H9 (cell line): ENCODE data around the gene CHST8. TPM values are rescaled to one million over a fixed set of nuclear protein-coding genes. Genes with fewer than 3 reads are reported as not detected.

Experiments used
- DNase-seq: peaks from one replicate; pipeline ENCODE4 v3.0.0-alpha.2; 2017
- H2AFZ ChIP-seq: one replicate; pipeline ENCODE4 v1.6.1; 2013; ENCODE audit warnings: mild to moderate bottlenecking, low read length, control low read depth, moderate library complexity
- H2AK5ac ChIP-seq: 2 replicates; pipeline ENCODE4 v1.6.1; 2013; ENCODE audit warnings: low read length, control low read depth, mixed read lengths; ENCODE audit not compliant: insufficient read length
- H2BK120ac ChIP-seq: one replicate; pipeline ENCODE4 v1.6.1; 2013; ENCODE audit warnings: low read depth, mild to moderate bottlenecking, low read length, control low read depth, inconsistent platforms; ENCODE audit not compliant: poor library complexity, severe bottlenecking
- H2BK12ac ChIP-seq: 2 replicates; pipeline ENCODE4 v1.6.1; 2013; ENCODE audit warnings: low read length, control low read depth, mixed read lengths, low read depth; ENCODE audit not compliant: insufficient read length
- H2BK15ac ChIP-seq: 2 replicates; pipeline ENCODE4 v1.6.1; 2013; ENCODE audit warnings: low read depth, low read length, control low read depth
- H2BK20ac ChIP-seq: one replicate; pipeline ENCODE4 v1.6.1; 2013; ENCODE audit warnings: low read depth, mild to moderate bottlenecking, low read length, control low read depth, inconsistent platforms; ENCODE audit not compliant: poor library complexity, severe bottlenecking
- H2BK5ac ChIP-seq: 2 replicates; pipeline ENCODE4 v1.6.1; 2013; ENCODE audit warnings: low read length, control low read depth, mixed read lengths; ENCODE audit not compliant: insufficient read length
- H3K14ac ChIP-seq: 2 replicates; pipeline ENCODE4 v1.6.1; 2013; ENCODE audit warnings: low read length, control low read depth; ENCODE audit not compliant: insufficient read depth
- H3K18ac ChIP-seq: 2 replicates; pipeline ENCODE4 v1.6.1; 2013; ENCODE audit warnings: low read depth, mild to moderate bottlenecking, mixed read lengths, low read length, control low read depth; ENCODE audit not compliant: insufficient read length
- H3K23ac ChIP-seq: 2 replicates; pipeline ENCODE4 v1.6.1; 2013; ENCODE audit warnings: low read length, control low read depth, mixed read lengths, low read depth; ENCODE audit not compliant: insufficient read length
- H3K23me2 ChIP-seq: 2 replicates; pipeline ENCODE4 v1.6.1; 2013; ENCODE audit warnings: low read depth, mild to moderate bottlenecking, mixed read lengths, low read length, control low read depth; ENCODE audit not compliant: insufficient read length, poor library complexity, severe bottlenecking
- H3K27ac ChIP-seq: 2 replicates; pipeline ENCODE4 v1.5.1; 2013; ENCODE audit warnings: low read length, control low read depth, mixed read lengths, low read depth; ENCODE audit not compliant: insufficient read length
- H3K27me3 ChIP-seq: 2 replicates; pipeline ENCODE4 v1.6.1; 2013; ENCODE audit warnings: low read length, control low read depth, inconsistent platforms; ENCODE audit not compliant: insufficient read depth
- H3K4ac ChIP-seq: 2 replicates; pipeline ENCODE4 v1.6.1; 2013; ENCODE audit warnings: low read depth, mild to moderate bottlenecking, control low read depth, inconsistent platforms, low read length, moderate library complexity
- H3K4me1 ChIP-seq: 2 replicates; pipeline ENCODE4 v1.6.1; 2013; ENCODE audit warnings: low read length, control low read depth, inconsistent platforms; ENCODE audit not compliant: insufficient read depth
- H3K4me2 ChIP-seq: 2 replicates; pipeline ENCODE4 v1.6.1; 2013; ENCODE audit warnings: low read length, control low read depth, mixed read lengths; ENCODE audit not compliant: insufficient read length, insufficient read depth
- H3K56ac ChIP-seq: 2 replicates; pipeline ENCODE4 v1.6.1; 2013; ENCODE audit warnings: low read depth, mild to moderate bottlenecking, mixed read lengths, low read length, control low read depth; ENCODE audit not compliant: insufficient read length
- H3K79me1 ChIP-seq: 2 replicates; pipeline ENCODE4 v1.6.1; 2013; ENCODE audit warnings: low read depth, mild to moderate bottlenecking, moderate library complexity, low read length, control low read depth, inconsistent platforms; ENCODE audit not compliant: insufficient read depth, poor library complexity, severe bottlenecking
- H3K79me2 ChIP-seq: 2 replicates; pipeline ENCODE4 v1.6.1; 2013; ENCODE audit warnings: low read length, control low read depth, inconsistent platforms; ENCODE audit not compliant: insufficient read depth
- H3K9ac ChIP-seq: 2 replicates; pipeline ENCODE4 v1.6.1; 2013; ENCODE audit warnings: low read length, control low read depth, mixed read lengths; ENCODE audit not compliant: insufficient read length; ENCODE audit errors: extremely low read depth
- H3K9me3 ChIP-seq: one replicate; pipeline ENCODE4 v1.6.1; 2013; ENCODE audit warnings: low read depth, low read length, inconsistent platforms; ENCODE audit not compliant: control insufficient read depth
- H3T11ph ChIP-seq: one replicate; pipeline ENCODE4 v1.6.1; 2013; ENCODE audit warnings: mild to moderate bottlenecking, low read length, control low read depth, inconsistent platforms
- H4K20me1 ChIP-seq: one replicate; pipeline ENCODE4 v1.6.1; 2013; ENCODE audit not compliant: control insufficient read depth, insufficient read length, insufficient read depth
- H4K5ac ChIP-seq: 2 replicates; pipeline ENCODE4 v1.6.1; 2013; ENCODE audit warnings: low read depth, mild to moderate bottlenecking, mixed read lengths, low read length, control low read depth; ENCODE audit not compliant: insufficient read length
- H4K8ac ChIP-seq: replicated peaks from 2 replicates; pipeline ENCODE4 v1.6.1; 2013; ENCODE audit warnings: low read length, control low read depth, mixed read lengths, low read depth; ENCODE audit not compliant: insufficient read length
- H4K91ac ChIP-seq: 2 replicates; pipeline ENCODE4 v1.6.1; 2013; ENCODE audit warnings: low read depth, mild to moderate bottlenecking, moderate library complexity, mixed read lengths, low read length, control low read depth; ENCODE audit not compliant: insufficient read length
- H3K27ac Mint-ChIP-seq, 3 experiments: 2 replicates in 2 of 3; 3 replicates in 1 of 3; pipeline ENCODE4 v1.8.0; 2020 to 2021; ENCODE audit warnings: mixed read lengths in 3 of 3, mild to moderate bottlenecking in 1 of 3, moderate library complexity in 1 of 3
- H3K27me3 Mint-ChIP-seq: 2 replicates; pipeline ENCODE4 v1.8.0; 2021; ENCODE audit warnings: low read depth, mild to moderate bottlenecking, moderate library complexity, mixed read lengths
- H3K36me3 Mint-ChIP-seq, 3 experiments: 2 replicates in 2 of 3; 3 replicates in 1 of 3; pipeline ENCODE4 v1.8.0; 2020 to 2021; ENCODE audit warnings: low read depth in 3 of 3, mixed read lengths in 3 of 3; ENCODE audit not compliant: insufficient read depth in 1 of 3
- H3K4me1 Mint-ChIP-seq, 2 experiments: 2 replicates each; pipeline ENCODE4 v1.8.0; 2020; ENCODE audit warnings: mixed read lengths in 2 of 2
- H3K4me3 Mint-ChIP-seq, 2 experiments: 2 replicates in 1 of 2; 3 replicates in 1 of 2; pipeline ENCODE4 v1.8.0; 2020 to 2021; ENCODE audit warnings: mild to moderate bottlenecking in 2 of 2, mixed read lengths in 2 of 2, moderate library complexity in 1 of 2
- H3K9me3 Mint-ChIP-seq, 2 experiments: 2 replicates in 1 of 2; 3 replicates in 1 of 2; pipeline ENCODE4 v1.8.0; 2020; ENCODE audit warnings: mild to moderate bottlenecking in 2 of 2, mixed read lengths in 2 of 2, moderate library complexity in 1 of 2
- WGBS: extraction: QIAGEN DNeasy Blood & Tissue Kit; methylation state at CpG from one replicate; pipeline ENCODE4 v1.1.7; 2013; ENCODE audit warnings: missing lambda C conversion rate, low lambda C conversion rate, mixed read lengths; ENCODE audit not compliant: insufficient read length; ENCODE audit errors: extremely low coverage; 5-methylcytosine and 5-hydroxymethylcytosine counted together
- total RNA-seq: library from RNA; stranded (reverse); gene quantifications from 2 replicates; pipeline ENCODE4 v1.2.1, GENCODE V29; 2021
- TF ChIP-seq, protein P1 (sequence below): fragments of 200-600 bp; sonication (generic); conservative IDR thresholded peaks from 3 replicates; pipeline ENCODE4 v1.8.0; 2021; ENCODE audit warnings: antibody characterized with exemption, mild to moderate bottlenecking

The CHST8 gene
- total RNA-seq, 1 experiment from 2014 or later, result 5.1 TPM

DNA sequence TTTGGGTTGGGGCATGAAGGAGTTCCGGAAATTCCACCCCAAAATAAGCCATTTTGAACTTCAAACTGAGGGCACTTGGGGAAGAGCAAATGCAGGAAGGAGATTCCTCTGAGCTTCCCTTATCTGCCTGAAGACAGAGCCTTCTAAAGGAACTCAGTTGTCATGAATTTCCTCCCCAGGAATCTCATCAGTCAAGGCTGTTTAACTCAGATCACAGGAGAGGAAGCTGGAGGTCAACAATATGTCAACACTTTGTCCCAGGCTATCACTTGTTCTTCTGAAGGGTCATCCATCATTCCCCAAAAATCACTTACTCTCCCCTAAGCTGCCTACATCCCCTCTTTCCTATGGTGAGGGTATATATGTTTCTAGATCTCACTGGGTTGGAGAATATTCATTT, 26.0 kb upstream of the CHST8 start:
- peaks cover 11% of the 10 kb centered on the region for H3K27me3 Mint-ChIP-seq
- Histone ChIP-seq H3K18ac (no peak overlapping the region), H3K27ac (no peak overlapping the region), H3K14ac (no peak overlapping the region), H3K4me2 (no peak overlapping the region), H2BK12ac (no peak overlapping the region), H3K23ac (no peak overlapping the region), H2BK5ac (no peak overlapping the region), H3K9me3 (no peaks in the 10 kb centered on the region), H3K56ac (no peak overlapping the region), H4K91ac (no peak overlapping the region), H2AK5ac (no peak overlapping the region), H3T11ph (no peak overlapping the region), H3K4me1 (no peaks in the 10 kb centered on the region), H4K20me1 (no peaks in the 10 kb centered on the region), H2BK15ac (no peak overlapping the region), H3K9ac (no peak overlapping the region), H2BK20ac (no peak overlapping the region), H3K23me2 (no peaks in the 10 kb centered on the region), H4K8ac (no peak overlapping the region), H3K4ac (no peak overlapping the region), H2AFZ (peak overlapping the region; percentile 36), H3K79me2 (no peaks in the 10 kb centered on the region), H4K5ac (no peak overlapping the region), H2BK120ac (no peak overlapping the region), H3K27me3 (no peaks in the 10 kb centered on the region), H3K79me1 (no peaks in the 10 kb centered on the region)
- 0 out of 4 replicates have a peak, but pooled peaks cover 0 to 2% of the 10 kb centered on the region in 2 experiments for H3K4me1 Mint-ChIP-seq
- peaks cover 7 to 10% of the 10 kb centered on the region in 2 experiments; a peak in 3 of 5 replicates for H3K9me3 Mint-ChIP-seq
- WGBS, result no CpG with 5 or more reads among the region's 1 CpG
- 0 out of 7 replicates have a peak, but pooled peaks cover 0 to 1% (median 0%) of the 10 kb centered on the region in 3 experiments for H3K36me3 Mint-ChIP-seq
- no peak overlapping the region for H3K4me3 Mint-ChIP-seq
- TF ChIP-seq, protein P1, sequence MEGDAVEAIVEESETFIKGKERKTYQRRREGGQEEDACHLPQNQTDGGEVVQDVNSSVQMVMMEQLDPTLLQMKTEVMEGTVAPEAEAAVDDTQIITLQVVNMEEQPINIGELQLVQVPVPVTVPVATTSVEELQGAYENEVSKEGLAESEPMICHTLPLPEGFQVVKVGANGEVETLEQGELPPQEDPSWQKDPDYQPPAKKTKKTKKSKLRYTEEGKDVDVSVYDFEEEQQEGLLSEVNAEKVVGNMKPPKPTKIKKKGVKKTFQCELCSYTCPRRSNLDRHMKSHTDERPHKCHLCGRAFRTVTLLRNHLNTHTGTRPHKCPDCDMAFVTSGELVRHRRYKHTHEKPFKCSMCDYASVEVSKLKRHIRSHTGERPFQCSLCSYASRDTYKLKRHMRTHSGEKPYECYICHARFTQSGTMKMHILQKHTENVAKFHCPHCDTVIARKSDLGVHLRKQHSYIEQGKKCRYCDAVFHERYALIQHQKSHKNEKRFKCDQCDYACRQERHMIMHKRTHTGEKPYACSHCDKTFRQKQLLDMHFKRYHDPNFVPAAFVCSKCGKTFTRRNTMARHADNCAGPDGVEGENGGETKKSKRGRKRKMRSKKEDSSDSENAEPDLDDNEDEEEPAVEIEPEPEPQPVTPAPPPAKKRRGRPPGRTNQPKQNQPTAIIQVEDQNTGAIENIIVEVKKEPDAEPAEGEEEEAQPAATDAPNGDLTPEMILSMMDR, result no peak
- no peak overlapping the region for H3K27ac Mint-ChIP-seq
- DNase-seq, result no peak
